ENCODE measurements around the gene ADGRD1.
"Not testable (repeated sequence)": the region's sequence is repeated elsewhere in the genome, so short reads cannot be mapped to it uniquely, and the experiment has no call there.

The ADGRD1 gene

GRCh38 chr12:131061041-131061806 is 107.5 kb downstream of the ADGRD1 start:
- no peak for DNase-seq

- DNase-seq: no peak
These were observed 109.7 kb downstream of the ADGRD1 start for GRCh38 chr12:131063413-131063812.

GRCh38 chr12:131063960-131064359 is 110.3 kb downstream of the ADGRD1 start:
- DNase-seq: no peak

- DNase-seq: no peak
These were observed 111.6 kb downstream of the ADGRD1 start for GRCh38 chr12:131065279-131065678.

GRCh38 chr12:131065801-131066200 is 112.1 kb downstream of the ADGRD1 start:
- DNase-seq: no peak

- no peak for DNase-seq
These were observed 112.6 kb downstream of the ADGRD1 start for GRCh38 chr12:131066207-131066885.

- DNase-seq: no peak
These were observed 113.3 kb downstream of the ADGRD1 start for GRCh38 chr12:131066886-131067490.

GRCh38 chr12:131067981-131068851 is 114.5 kb downstream of the ADGRD1 start:
- no peak for DNase-seq

- DNase-seq: not testable (repeated sequence)
These were observed 115.4 kb downstream of the ADGRD1 start for GRCh38 chr12:131068926-131069720.

GRCh38 chr12:131070136-131070535 is 116.4 kb downstream of the ADGRD1 start:
- DNase-seq: not testable (repeated sequence)

- not testable (repeated sequence) for DNase-seq
These were observed 117.0 kb downstream of the ADGRD1 start for GRCh38 chr12:131070668-131071067.

GRCh38 chr12:131071234-131071820 is 117.6 kb downstream of the ADGRD1 start:
- DNase-seq: not testable (repeated sequence)

- not testable (repeated sequence) for DNase-seq
These were observed 118.2 kb downstream of the ADGRD1 start for GRCh38 chr12:131071950-131072349.

- DNase-seq: no peak
These were observed 118.9 kb downstream of the ADGRD1 start for GRCh38 chr12:131072451-131073230.

GRCh38 chr12:131074221-131075083 is 120.7 kb downstream of the ADGRD1 start:
- DNase-seq: no peak

- no peak for DNase-seq
These were observed 121.5 kb downstream of the ADGRD1 start for GRCh38 chr12:131075194-131075593.

GRCh38 chr12:131075611-131076010 is 121.9 kb downstream of the ADGRD1 start:
- no peak for DNase-seq

GRCh38 chr12:131076296-131076695 is 122.6 kb downstream of the ADGRD1 start:
- no peak for DNase-seq
